GM18517 (cell line): ENCODE data around the gene CELSR3.

Source experiments
- ATAC-seq: cut with Tn5 transposase; IDR thresholded peaks from one replicate; pipeline ENCODE4 v1.9.1; 2021; ENCODE audit warnings: mild to moderate bottlenecking, moderate library complexity; ENCODE audit not compliant: unreplicated experiment

The CELSR3 gene

DNA sequence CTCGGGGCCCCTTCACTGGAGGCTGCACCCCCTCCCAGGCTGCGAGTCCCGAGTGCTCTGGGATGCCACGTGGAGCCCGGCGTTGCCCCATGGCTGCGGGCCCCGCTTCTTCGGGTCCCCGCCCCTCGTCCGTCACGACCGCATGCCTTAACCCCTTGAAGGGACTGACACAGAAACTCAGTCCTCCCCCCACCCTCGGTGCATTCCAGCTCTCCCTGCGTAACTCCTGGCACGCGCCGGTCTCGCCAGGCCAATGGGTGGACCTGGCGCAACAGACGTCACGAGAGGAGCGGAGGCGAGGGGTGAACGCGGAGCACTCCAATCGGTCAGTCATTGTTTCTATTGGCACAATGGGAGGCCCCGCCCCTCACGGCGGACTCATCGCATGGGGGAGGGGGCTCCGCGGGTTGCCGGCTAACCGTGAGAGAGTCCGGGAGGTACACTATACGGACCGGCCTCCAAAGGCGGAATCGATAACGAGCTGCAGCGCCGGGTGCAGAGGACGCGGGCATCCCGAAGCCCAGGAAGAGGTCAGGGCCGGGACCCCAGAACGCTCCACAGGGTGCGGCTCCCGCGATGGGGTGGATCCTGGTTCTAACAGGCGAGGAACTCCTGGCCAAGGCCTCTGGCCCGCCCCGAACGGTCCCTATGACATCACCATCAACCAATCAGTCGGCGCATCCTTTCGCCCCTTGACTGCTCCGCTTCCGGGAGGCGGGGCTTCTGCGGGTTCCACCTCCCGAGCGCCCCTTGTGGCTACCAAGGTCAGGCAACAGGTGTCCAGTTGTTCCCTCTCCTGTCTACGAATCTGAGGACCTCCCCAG lies 1.0 kb upstream of the CELSR3 start:
- peak; percentile 79 for ATAC-seq

DNA sequence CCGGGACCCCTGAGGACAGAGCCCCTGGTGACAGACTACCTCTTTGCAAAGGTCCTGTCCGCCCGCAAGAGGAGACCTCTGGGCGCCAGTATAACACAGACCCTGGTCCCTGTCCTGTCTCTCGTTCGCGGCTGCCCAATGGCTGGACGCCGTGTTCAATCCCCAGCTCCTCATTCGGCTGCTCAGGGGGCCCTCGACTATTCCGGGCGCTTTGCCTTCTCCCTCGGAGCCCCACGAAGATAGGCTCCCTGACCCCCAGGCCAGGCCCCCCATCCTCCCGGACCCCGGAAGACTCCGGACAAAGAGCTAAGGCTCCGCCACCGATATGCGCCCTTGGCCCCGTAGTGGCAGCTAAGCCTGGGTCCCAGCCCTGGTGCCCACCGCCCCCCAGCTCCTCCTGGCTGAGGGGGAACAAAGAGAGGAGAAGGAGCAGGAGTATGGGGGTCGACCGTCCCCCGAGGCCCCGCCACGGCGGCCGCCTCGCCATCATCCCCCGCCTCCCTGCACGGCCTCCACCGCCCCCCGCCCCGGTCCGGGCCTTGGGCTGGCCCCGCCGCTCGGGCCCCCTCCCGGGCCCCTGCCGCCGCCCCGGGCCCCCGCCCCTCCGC lies 437 bp downstream of the CELSR3 start:
- ATAC-seq: no peak

DNA sequence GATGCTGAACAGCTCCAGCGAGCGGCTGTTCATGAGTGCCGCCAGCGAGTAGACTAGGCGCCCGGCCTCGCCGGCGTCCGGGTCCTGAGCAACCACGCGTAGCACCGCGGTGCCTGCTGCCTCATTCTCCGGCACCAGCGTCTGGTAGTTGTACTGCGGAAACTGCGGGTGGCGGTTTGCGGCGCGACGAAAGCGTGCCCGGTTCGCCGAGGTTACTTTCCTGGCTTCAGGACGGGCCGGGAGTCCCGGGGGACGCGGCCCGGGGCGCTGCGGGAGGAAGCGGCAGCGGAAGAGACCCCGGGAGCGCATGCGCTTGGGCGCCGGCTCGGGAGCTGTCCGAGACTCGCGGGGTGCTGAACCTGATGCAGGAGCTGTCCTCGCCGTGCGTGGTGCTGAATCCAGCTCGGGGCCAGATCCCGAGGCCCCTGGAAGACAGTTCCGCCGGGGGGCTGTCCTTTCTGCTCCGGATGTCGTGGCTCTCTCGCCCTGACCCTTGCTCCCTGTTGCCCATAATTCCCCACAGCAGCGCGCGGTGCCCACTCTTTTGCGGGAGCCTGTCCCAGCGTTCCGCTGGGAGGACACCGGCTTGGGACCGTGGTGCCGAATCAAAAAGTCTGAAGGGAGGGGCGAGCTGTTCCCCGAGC lies 1.1 kb downstream of the CELSR3 start:
- ATAC-seq: no peak

DNA sequence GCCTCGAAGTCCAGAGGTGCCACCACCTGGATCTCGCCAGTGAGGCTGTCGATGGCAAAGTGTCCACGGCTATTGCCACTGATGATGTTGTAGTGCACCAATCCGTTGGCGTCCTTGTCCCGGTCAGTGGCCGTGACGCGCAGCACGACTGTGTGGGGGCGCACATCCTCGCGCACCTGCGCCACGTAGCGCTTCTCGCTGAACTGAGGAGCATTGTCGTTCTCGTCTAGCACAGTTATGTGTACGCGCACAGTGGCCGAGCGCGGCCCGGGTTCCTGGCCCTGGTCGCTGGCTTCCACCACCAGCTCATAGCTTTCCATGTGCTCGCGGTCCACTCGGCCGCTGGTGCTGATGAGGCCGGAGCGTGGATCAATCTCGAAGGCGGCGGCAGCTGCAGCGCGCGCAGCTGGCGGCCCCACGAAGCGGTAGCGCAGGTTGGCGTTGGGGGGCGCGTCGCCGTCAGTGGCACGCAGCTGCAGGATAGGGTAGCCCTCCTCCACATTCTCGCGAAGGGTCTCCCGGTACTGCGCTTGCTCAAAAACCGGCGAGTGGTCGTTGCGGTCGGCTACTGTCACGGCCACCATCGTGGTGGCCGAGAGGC lies 1.8 kb downstream of the CELSR3 start:
- ATAC-seq: no peak

DNA sequence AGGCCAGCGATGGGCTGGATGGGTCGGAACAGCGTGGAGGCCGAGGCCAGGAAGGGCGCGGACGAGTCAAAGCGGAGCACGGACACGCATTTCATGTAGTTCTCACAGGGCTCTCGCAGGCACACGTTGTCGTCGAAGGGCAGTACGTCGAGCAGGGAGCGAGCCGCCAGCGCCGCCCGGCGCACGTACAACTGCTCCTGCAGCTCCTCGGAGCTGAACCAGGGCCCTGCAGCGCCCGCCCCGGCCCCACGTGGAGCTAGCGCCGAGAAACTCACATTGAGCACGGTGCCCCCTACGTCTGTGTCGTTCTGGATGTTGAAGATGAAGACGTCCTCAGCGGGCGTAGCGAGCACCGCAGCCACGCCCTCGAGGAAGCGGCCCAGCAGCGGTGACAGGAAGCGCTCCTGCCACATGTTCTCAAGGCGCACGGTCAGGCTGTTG lies 5.8 kb downstream of the CELSR3 start:
- ATAC-seq: no peak

DNA sequence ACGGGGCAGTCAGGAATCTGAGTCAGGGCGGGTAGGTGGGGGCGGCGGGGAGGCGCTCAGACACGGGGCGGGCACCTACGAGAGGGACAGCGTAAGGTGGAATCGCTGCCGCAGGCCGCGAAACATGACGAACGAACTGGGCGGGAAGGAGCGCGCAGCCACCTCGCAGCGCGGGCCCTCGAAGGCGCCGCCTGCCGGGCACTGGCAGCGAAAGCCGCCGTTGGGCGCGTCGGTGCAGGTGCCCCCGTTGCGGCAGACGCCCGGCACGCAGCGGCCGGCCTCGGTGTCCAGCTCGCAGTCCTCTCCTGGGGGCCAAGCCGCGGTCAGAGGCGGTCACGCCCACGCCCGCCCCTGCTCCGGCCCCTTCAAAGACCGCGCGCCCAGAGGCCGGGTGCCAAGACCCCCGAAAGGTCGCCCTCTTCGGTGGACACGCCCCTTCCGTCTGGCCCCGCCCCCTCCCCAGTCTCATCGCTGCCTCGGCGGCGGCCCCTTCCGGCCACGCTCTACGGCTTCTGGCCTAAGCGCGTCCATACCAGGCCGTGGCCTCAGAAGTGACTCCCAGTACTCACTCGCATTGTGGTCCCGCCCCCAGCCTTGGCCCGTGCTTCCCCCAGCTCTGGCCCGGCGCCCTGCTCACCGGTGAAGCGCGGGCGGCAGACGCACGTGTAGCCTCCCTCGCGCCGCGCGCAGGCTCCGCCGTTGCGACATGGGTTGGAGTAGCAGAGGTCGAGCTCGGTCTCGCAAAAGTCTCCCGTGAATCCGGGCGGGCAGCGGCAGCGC lies 6.4 kb downstream of the CELSR3 start:
- peak; percentile 53 for ATAC-seq

DNA sequence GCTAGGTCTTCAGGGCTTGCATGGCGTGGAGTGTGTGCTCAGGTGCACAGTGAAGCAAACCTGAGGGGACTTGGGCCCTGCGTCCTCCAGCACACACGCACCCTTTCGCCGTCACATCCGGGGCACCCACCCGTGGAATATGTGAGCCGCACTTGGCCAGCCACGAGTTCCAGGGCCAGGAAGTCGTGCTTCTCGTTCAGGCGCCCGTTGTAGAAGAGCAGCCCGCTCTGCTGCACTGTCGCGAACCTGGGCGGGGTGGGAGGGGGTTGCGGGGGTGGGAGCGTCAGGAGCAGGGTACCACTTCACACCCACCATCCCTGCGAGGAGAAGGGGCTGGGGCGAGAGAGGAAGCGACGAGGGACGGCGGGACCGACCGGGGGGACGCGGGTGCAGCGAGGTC lies 7.1 kb downstream of the CELSR3 start:
- ATAC-seq: no peak

DNA sequence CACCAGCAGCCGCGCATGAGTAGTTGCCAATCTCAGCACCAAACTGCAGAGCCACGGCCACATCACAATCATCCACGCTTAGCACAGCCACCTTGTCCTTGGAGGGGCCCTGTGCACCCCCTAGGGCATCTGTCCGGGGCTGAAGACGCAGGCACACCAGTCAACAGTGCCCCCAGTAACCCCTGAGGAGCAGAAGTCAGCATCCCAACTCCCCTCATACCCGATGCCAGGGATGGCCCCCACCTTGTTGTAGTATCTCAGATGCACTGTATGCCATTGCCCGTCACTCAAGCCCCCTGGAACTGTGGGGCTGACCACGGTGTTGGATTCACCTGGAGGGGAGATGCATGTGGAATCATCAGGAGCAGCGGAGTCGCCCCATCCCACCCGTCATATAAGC lies 7.6 kb downstream of the CELSR3 start:
- ATAC-seq: no peak

DNA sequence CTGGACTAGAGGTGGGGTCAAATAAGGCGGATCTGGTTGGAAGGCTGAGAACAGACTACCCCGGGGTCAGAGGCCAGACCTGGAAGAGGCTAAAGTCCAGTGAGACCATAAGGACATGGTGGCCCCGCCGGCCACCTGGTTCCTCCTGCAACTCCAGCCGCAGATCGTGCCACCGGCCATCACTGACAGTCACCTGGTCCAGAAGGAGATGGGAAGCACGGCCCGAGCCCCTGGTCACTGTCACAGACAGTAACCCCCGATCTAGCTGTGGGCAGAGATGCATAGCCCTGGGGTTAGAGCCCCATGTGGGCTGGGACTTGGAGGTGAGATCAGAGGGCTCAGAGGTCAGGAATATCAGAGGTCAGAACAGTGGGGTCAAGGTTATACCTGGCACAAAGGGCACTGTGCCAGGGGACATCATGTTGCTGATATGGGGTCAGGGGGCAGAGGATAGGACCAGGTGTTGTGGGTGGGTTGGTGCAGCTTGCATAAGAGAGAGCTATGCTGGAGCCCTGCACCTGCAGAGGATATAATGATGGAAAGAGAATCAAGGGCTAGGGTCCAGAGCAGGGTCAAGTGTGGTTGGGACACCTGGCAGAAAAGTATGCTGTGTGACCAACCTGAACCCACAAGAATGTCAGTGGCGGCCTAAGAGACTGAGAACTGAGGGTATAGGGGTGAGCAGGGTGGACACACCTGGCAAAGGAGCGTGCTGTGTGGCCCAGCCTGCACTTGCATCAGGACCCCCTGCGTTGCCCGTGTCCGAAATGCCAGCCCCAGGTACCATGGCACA lies 9.6 kb downstream of the CELSR3 start:
- no peak for ATAC-seq

DNA sequence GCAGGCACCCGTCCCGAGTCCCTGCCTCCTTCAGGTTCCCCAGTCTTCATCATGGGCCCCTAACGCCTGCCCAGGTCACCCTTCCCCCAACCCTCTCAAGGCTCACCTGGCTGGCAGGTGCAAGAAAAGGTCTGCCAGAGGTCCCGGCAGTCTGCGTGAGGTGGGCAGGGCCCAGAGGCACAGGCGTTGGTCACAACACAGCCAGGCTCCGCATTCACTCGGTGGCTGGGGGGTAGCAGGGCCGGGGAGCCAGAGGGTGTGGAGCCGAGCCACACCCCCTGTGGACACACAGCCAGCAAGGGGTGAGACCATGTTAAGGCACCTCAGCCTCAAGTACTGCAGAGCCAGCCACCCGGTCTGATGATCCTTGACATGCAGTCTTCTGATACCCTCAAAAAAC lies 10.9 kb downstream of the CELSR3 start:
- ATAC-seq: no peak

DNA sequence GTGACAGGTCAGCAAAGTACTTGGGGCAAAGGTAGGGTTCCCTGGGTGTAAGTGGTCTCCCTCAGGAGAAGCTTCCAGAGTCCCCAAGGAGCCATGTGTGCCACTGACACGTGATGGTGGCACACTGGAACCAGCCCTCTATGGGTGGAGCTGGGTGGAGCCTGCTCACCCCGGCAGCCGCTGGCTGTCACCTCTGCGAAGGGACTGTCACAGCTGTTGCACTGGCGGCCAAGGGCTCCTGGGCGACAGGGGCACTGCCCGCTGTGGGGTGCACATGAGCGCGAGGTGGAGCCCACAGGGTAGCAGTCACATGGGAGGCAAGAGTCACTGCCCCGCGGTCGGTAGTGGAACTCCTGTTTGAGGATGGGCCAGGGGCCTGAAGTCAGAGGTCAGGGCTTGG lies 12.0 kb downstream of the CELSR3 start:
- no peak for ATAC-seq

DNA sequence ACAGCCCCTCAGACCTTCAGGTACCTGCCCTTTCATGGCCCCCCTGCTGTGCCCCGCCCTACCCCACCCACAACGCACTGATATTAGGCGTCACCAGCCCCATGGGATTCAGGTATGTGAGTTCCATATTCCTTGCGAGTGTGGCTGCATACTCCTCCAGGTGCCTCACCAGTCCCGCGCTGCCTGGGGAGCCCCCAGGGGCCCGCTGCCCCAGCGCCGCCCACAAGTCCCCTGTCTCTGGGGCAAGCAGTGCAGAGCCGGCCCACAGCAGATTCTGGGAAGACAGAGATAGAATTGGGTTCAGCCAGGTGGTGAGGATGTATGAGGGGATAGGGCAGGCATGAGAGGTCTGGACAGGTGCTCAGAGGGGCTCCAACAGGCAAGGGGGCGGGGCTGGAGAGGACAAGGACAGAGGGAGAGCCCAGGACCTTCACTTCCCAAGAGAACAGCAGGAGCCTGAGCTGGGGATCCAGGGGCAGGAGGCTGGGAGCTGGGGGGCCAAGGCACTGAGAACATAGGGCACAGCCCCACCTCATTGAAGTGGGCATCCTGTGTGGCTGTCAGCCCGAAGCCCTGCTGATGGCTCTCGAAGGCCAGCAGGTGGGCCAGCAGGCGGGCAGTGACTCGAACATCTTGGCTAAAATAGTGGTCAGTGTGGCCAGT lies 14.4 kb downstream of the CELSR3 start:
- no peak for ATAC-seq

DNA sequence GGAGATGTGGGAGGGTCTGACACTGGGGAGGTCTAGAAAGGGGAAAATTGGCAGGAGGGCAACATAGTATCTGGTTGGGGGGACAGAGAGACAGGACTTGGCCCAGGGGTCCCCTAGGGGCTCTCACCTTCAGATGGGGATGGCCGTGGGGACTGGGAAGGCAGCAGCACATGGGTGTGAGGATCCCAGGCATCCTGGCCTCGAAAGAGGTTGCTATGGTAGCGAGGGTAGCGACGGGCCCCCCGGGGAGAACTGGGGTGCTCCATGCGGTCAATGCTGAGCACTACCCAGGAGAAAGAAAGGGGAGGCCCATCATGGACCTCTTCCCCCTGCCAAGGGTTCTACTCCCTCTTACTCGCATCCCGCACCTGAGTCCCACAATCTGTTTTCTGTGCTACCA lies 15.0 kb downstream of the CELSR3 start:
- ATAC-seq: no peak

DNA sequence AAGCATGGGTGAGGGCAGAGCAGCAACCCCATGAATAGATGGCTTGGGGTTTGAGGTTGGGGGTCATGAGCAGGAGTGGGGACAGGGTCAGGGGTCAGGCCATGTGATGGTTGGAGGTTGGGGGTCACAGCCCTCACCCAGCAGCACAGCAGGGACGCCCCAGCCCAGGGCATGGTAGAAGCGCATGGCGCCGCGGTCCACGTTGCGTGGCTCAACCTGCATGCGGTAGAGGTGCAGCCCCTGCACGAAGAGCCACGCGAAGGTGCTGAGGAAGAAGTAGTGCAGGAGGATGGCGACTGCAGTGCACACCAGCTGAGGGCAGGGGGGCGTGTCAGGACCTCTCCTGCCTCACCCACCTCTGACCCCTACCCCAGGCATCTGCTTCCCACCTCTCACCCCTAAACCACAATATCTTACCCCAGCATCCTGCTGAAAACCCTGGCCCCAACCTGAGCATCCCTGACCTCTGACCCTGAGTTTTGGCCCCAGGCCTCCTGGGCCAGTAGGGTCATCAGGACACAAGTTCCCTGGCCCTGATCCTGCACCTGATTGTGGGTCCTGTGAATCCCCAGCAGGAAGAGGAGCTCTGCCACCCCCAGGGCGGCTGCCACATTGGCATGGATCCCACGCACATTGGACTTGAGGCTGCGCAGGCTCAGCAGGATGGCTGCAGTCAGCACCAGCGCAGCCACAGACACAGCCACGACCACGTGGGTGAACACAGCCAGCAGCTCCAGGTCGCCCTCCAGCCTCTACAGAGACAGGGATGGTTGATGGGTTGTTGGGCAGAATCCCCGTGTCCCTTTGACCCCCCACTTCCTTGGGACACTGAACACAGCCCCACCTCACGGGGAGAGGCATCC lies 17.6 kb downstream of the CELSR3 start:
- no peak for ATAC-seq

DNA sequence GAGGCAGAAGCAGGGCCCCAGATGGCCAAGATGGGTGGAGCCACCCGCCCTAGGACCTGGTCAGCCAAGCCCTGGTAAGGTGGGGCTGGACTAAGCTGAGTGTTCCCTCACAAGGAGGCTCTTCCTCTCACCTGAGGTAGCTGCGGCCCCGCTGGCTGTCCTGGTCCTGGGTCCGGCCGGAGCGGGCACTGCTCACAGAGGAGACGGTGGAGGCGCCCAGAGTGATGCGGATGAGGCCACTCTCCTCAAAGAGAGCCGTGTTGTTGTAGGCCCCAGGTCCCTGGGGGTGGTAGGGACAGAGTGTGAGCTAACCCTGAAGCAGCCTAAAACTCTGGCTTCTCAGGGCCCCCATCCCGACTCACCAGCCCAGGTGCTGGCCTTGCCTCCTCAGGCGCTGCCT lies 20.1 kb downstream of the CELSR3 start:
- ATAC-seq: no peak

DNA sequence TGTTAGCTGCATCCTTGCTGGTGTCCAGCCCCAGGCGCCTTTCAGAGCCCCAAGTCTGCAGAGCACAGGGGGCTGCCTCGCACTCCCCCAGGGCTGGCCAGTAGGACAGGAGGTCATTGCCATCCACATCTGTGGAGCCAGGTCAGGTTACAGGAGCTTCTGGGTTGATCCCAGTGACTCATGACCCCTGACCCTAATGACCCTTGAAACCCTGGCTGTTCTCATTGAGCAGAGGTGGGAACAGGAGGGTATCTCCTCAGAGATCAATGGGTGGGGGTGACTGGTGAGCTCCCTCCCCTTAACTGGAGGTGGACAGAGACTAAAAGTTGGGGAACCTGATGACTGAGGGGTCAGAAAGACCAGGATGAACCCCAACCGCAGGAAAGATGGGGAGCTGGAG lies 21.3 kb downstream of the CELSR3 start:
- ATAC-seq: no peak

DNA sequence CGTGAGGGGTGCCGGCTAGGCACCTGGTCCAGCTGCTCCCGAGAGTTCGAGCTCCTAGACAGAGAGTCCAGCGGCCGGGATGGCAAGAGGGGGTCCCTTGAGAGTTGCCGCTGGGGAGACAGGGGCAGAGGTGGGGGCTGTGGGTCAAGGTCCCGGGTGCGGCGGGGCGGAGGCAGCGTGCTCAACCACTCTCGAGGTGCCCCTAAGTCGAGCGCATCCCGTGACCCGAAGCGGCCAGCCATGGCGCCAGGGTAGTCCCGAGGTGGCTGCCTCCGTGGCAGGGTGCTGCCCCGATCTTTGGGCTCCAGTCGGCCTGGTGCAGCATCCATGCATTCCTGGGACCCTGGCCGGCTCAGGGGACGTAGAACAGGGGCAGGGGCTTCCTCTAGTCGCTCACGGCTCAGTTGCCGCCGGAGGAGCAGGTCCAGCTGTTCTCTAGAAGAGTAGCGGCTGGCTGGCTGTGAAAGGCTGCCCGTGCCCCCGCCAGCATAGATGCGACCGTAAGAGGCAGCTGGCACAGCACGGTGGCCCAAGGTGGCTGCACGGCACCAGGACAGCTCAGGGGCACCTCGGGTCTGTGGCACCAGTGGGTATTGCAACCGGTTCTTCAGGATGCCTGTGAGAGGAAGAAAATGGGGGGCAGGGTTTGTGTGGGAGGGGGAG lies 22.6 kb downstream of the CELSR3 start:
- ATAC-seq: no peak

DNA sequence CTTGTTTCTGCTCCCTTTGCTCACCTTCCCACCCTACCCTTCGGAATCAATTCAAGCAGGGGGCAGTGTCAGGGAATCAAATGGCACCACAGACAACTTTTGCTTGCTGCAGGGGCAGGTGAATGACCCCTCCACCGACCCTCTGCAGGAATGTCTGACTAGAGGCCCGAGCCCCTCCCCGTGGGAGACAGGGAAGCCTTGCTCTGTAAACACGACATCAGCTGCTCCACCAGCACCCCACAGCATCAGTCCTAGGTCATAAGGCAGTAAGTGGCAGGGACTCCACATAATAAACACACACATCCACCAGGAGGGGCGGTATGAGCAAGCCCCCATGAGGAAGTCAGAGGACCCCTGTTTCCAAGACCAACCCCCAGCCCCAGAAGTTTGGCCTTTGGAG lies 25.4 kb downstream of the CELSR3 start:
- no peak for ATAC-seq
